HG03039 (cell line): ENCODE measurements around the gene ADCY7.

ENCODE experiments used
- ATAC-seq: cut with Tn5 transposase; IDR thresholded peaks from one replicate; pipeline ENCODE4 v1.9.1; 2021; ENCODE audit warnings: mild to moderate bottlenecking, moderate library complexity; ENCODE audit not compliant: unreplicated experiment

Gene ADCY7

DNA sequence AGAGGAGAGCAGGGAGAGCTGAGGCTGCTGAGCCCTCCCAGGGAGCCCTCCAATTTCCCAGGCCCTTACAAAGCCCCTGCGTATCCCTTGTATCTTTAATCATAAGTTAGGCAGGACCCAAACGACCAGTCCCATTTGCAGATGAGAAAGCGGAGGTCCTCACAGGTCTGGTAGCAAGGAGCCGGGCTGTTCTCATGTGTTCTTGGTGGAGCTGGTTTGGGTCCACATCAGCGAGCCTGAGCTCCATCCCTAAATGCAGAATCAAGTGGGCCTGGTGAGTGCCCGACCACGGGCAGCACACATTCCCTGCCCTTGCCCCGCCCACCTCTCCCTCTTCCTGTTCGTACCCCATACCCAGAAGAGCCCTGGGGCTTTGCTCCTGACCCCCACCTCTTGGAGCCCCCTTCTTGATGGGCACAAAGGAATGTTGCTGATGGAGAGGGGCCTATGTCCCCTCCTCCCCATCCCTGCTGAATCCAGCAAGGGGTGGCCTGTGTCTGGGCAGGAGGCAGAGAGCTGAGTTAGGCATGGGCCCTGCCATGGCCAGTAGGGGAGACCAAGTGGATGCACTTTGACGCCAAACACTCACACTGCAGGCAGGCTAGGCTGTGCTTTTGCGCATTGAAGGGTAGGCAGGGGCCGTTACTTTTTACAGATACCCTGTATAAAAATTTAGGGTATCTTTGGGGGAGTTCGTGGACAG lies 18.3 kb upstream of the ADCY7 start:
- no peak for ATAC-seq

GRCh38 chr16:50248845-50249244 lies 17.5 kb upstream of the ADCY7 start:
- ATAC-seq, result no peak

DNA sequence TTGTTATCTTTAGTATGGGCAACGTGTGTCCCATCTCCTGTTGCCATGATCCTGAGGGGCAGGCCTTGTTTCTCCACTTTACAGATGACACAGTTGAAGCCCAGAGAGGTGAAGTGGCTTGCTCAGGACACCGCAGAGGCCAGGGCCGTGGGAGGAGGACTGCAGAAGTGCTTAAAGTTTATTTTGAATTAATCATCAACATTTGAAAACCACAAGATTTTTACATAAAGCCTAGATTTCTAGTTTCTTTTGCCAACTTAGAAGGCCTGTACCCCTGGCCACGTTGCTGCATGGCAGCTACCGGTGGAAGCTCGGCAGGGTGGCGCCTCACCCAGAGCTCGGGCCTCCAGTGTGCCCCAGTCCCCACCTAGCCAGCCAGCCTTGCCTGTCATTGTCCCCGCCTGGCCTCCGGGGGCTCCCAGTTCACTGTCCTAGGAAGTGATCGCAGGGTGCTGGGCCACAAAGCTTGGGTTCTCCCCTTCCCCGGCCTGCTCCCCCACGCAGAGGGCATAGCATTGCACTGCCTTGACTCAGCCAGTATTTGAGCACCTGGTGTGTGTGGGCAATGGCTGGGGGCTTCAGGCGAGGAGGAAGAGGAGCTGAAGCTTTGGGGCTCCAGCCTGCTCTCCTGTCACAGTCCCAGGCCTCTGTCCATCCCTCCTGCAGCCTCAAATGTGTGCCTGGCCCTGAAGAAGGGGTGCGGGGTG lies 14.8 kb upstream of the ADCY7 start:
- no peak for ATAC-seq

DNA sequence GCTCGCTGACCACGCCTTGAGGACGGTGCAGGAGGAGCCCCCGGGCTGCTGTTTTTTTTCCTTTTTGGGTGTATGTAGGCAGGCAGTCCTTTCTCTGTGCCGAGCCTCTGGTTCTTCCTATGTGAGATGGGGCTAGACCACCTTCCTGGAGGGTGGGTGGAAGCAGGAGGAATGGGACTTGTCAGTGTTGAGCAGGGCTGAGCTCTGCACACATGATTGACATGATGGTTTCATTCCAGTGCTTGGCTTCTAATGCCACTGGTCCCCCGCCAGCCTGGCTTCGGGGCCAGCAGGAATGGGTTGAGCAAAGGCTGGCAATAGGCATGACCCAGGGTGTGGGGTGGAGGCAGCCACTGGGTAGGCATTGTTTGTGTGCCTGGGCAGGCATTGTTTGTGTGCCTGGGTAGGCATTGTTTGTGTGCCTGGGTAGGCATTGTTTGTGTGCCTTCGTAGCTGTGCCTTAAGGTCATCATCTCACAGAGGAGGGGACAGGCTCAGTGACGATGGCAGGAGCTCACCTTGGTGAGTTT lies 14.2 kb upstream of the ADCY7 start:
- no peak for ATAC-seq

DNA sequence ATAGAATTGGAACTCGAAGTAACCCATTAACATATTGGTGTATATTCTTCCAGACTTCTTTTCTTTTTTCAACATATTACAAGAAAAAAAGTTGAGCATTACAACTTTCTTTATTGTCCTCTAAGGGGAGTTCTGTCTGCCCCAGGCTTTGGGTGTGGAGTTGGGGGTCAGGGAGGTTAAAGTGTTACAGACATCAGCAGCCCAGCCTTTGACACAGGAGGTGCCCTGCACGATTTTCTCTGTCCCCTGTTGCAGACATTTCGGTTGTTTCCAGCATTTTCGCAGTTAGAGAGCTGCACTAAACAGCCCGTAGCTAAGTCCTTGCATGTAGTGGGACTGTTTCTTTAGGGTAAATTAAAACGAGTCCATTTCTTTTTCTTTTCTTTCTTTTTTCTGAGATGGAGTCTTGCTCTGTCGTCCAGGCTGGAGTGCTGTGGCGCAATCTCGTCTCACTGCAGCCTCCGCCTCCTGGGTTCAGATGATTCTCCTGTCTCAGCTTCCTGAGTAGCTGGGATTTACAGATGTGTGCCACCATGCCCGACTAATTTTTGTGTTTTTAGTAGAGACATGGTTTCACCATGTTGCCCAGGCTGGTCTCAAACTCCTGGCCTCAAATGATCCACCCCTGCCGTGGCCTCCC lies 13.4 kb upstream of the ADCY7 start:
- no peak for ATAC-seq

DNA sequence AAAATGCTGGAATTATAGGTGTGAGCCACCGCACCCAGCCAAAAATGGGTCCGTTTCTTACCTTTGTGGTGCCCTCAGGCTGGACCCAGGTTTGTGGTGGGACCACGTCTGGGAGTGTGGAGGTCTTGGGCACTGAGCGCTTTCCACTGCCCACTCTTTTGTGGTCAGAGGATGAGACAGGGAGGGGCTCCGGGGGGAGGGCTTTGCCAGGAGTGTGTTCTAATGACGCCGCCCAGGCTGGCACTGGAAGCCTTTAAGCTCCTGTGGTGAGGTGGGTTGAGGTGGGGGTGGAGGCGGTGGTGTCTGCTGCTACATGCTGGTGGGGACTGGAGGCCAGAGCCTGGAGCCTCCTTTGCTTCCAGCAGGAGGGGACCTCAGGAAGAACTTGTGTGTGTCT lies 12.8 kb upstream of the ADCY7 start:
- no peak for ATAC-seq

DNA sequence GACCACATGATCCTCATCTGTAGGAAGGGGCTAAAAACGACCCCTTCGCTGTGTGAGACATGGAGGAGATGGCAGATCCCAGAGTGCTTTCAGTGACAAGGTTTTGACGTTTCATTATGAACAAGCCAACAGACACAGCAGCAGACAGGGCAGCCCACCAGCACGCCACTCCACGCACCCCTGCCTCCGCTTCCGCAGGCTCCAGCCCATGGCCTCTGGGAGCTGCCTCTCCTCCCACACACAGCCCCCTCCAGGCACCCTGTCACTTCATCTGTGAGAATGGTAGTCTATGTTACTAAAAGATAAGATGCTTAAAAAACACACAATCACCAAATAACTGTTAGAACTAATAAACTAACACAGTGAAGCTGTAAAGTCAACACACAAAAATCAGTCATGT lies 12.3 kb upstream of the ADCY7 start:
- no peak for ATAC-seq

DNA sequence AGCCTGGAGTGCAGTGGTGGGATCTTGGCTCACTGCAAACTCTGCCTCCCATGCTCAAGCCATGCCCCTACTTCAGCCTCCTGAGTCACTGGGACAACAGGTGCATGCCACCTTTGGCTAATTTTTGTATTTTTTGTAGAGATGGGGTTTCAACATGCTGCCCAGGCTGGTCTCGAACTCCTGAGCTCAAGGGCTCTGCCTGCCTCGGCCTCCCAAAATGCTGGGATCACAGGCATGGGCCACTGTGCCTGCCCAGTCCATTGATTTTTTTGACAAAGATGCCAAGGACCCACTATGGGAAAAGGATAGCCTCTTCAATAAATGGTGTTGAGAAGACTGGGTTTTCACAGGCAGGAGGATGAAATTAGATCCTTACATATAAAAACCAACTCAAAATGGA lies 10.8 kb upstream of the ADCY7 start:
- ATAC-seq, result no peak

DNA sequence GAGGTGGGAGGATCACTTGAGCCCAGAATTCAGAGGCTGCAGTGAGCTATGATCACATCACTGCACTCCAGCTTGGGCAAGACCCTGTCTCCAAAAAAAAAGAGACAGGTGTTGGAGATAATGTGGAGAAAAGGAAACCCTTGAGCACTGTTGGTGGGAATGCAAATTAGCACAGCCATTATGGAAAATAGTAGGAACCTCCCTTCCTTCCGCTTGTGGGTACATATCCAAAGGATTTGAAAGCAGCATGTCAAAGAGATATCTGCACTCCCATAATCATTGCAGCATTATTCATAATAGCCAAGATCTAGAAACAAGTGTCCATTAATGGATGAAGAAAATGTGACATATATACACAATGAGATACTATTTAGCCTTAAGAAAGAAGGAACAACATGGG lies 9.7 kb upstream of the ADCY7 start:
- no peak for ATAC-seq

GRCh38 chr16:50257876-50258275 lies 8.5 kb upstream of the ADCY7 start:
- ATAC-seq, result no peak

DNA sequence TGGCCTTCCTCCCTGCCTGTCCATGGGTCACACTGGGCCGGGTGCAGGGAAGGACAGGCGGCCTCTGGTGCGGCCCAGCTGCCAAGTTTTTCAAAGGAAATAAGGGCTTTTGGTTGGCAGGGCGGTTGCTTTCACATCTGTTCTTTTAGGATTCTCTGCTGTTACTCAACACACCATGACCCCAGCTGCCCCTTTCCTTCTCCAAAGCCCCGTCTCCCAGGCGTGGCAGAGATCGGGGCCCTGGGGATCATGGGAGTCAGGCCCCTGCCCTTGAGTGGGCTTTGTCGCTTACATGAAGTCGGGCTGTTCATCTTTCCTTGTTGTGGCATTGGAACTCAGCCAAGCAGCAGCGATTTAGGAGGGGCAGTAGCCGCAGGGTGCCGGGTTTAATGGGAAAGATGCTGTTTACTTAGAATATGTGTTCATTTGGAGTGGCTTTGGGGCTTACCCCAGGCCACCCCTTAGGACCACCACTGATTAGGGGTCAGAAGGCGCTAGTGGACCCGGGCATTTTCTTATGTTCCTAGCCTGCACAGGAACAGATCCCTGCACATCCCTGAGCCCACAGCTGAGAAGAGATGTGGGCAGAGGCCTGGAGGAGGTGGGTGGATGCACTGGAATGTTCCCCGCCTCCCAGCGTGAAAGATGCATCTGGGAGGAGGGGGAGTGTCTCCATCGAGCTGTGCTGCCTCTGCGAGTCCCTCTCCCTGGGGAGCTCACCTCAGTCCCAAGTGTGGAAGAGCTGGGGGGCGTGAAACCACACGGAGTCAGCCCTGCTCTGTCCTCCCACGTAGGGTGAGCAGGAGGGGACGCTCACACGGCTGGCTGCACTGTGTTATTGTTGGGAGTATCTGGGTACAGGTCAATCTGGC lies 6.8 kb upstream of the ADCY7 start:
- ATAC-seq, result no peak

DNA sequence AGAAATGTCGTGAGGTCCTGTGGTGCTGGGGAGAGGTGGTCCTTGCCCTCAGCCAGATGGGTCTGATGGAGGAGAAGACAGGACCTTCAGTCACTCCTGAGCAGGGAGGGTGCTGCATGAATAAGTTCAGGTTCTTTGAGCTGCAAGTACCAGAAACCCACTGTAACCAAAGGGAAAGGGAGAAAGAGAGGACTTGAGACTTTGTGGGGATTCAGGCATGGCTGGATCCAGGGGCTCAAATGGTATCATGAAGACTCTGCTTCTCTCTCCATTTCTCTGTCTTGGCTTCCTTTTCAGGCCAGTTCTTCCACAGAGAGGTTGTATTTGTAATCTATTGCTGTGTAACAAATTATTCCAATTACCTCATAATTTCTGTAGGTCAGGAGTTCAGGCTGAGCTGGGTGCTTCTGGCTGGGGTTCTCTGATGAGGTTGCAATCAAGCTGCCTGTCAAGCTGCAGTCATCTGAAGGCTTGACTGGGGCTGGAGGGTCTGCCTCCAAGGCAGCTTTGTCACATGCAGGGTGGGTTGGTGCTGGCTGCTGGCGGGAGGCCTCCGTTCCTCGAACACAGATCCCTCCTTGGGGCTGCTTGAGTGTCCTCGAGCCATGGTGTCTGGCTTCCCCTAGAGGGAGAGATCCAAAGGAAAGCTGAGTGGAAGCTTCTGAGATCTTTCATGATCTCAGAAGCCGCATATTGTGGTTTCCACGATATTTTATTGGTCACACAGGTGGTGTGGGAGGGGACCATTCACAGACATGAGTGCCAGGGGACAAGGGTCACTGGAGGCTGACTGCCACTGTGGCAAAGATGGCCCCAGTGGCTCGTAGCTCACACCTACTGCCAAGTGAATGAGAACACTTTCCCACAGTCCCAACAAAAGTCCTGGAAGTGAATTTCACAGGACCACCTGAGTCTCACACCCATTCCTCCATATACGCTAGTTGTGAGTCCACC lies 5.9 kb upstream of the ADCY7 start:
- no peak for ATAC-seq

GRCh38 chr16:50261160-50261706 lies 5.1 kb upstream of the ADCY7 start:
- ATAC-seq, result no peak

DNA sequence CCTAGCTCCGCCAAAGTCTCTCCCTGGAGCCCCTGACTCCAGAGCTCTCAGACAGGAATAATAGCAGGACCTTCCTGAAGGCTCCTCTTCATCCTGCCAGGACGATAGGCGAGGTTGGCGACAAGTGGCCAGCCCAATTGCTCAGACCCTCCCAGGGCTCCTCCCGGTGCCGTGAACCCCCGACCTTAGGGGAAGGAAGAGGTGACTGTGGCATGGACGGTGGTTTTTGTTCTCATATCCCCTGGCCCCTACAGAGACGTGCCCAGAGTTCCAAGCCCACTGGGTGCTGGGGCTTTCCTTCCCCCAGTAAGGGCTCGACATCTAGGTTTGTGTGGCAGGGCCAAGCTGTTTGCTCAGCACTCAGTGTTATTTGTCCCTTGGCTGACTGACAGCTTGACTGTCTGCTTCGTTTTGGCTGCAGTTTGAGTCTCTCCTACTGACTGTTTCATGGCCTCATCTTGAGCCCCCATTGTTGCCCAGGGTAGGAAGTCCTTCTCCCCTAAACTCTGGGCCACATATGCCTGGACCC lies 4.6 kb upstream of the ADCY7 start:
- ATAC-seq, result no peak

- no peak for ATAC-seq
These were observed 3.1 kb upstream of the ADCY7 start for GRCh38 chr16:50263060-50263909.

DNA sequence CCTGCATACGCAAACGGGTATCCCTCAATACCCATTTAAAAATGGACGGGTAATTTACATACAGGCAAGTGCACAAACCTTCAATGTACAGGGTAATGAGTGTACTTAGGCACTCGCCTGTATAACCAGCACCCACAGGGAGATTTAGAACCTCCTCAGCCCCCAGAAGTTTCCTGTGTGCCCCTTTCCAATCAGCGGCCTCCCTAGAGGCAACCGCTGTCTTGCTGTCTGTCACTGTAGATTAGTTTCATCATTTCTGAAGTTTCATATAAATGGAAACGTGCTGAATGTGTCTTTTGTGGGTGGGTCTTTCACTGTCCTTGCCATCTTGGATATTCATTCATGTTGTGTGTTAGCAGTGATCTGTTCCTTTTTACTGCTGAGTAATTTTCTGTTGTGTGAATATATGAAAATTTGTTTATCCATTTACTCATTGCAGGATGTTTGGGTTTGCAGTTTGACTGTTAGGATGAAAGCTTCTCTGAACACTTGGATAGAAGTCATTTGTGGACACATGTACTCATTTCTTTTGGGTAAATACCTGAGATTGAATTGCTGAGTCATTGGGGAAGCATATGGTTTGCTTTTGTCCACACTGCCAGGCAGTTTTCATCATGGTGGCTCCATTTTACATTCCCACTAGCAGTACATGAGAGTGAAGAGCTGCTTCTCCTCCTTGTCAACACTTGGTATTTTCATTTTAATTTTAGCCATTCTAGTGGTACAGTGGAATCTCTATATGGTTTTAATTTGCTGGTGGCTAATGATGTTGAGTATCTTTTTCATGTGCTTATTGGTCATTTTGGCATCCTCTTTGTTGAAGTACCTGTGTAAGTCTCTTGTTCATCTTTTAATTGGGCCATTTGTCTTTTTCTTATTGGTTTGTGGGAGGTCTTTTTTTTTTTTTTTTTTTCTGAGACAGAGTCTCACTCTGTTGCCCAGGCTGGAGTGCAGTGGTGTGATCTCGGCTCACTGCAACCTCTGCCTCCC lies 2.1 kb upstream of the ADCY7 start:
- ATAC-seq, result no peak

- no peak for ATAC-seq
These were observed 1.1 kb upstream of the ADCY7 start for GRCh38 chr16:50265260-50265659.
